Body of pancreas (tissue), 4 donors: ENCODE results near the gene CRYZL1. TPM values are rescaled to one million over a fixed set of nuclear protein-coding genes. Genes with fewer than 3 reads are reported as not detected.

Experiments used
- ATAC-seq: fragments of 150-250 bp; one replicate; pipeline ENCODE4 v1.9.1; 2016
- DNase-seq, 4 donors: peaks; one replicate each; pipeline ENCODE4 v3.0.0-alpha.2; 2019
- H3K27ac ChIP-seq, 4 donors: fragments of 200-600 bp; sonication (generic); 1 replicate in 3 of 4; 2 replicates in 1 of 4; pipeline versions ENCODE4 v1.5.1 to v1.6.1; 2016 to 2019; ENCODE audit warnings: mild to moderate bottlenecking in 1 of 4, mixed read lengths in 1 of 4, moderate library complexity in 1 of 4
- H3K27me3 ChIP-seq, 2 donors: fragments of 200-600 bp; sonication (generic); one replicate each; pipeline ENCODE4 v1.6.0; 2016; ENCODE audit warnings: mild to moderate bottlenecking in 1 of 2
- H3K36me3 ChIP-seq, 2 donors: fragments of 200-600 bp; sonication (generic); replicated peaks in 1 of 2; 2 replicates each; pipeline ENCODE4 v1.5.1; 2016; ENCODE audit warnings: low read depth in 2 of 2; ENCODE audit not compliant: insufficient read depth in 1 of 2
- H3K4me1 ChIP-seq: fragments of 200-600 bp; sonication (generic); one replicate; pipeline ENCODE4 v1.6.0; 2016
- H3K4me3 ChIP-seq, 2 donors: fragments of 200-600 bp; sonication (generic); 1 replicate in 1 of 2; 2 replicates in 1 of 2; pipeline ENCODE4 v1.5.1; 2016 to 2019
- H3K9me3 ChIP-seq, 3 donors: fragments of 200-600 bp; sonication (generic); 1 replicate in 2 of 3; 2 replicates in 1 of 3; pipeline ENCODE4 v1.5.1; 2016
- POLR2A ChIP-seq, 3 donors: fragments of 450-650 bp; IDR thresholded peaks; one replicate each; pipeline ENCODE4 v1.6.1; 2016; ENCODE audit warnings: antibody characterized with exemption in 3 of 3, mild to moderate bottlenecking in 2 of 3
- WGBS, 2 donors: methylation state at CpG; one replicate each; pipeline ENCODE4 v1.1.5; 2017; 5-methylcytosine and 5-hydroxymethylcytosine counted together
- intact Hi-C: fragments of 100-400 bp; cut with DNase I; formaldehyde crosslinking; loops from one replicate; pipeline ENCODE4 v1.15.1; 2023
- total RNA-seq, 2 donors: library from RNA; depleted of rRNA; stranded (reverse); fragments of >200 nt; gene quantifications; one replicate each; pipeline ENCODE4 v1.1.0, GENCODE V29; 2016
- TF ChIP-seq, protein P1 (sequence below), 7 experiments: fragments of 450-650 bp in 4 of 7; fragments of 200-600 bp in 3 of 7; sonication (generic) in 3 of 7; IDR thresholded peaks; one replicate each; pipeline ENCODE4 v1.5.1; 2016 to 2019; ENCODE audit warnings: antibody characterized with exemption in 7 of 7

CRYZL1 gene
- total RNA-seq, 2 donors from 2014 or later: 22.3 to 31.6 TPM

DNA sequence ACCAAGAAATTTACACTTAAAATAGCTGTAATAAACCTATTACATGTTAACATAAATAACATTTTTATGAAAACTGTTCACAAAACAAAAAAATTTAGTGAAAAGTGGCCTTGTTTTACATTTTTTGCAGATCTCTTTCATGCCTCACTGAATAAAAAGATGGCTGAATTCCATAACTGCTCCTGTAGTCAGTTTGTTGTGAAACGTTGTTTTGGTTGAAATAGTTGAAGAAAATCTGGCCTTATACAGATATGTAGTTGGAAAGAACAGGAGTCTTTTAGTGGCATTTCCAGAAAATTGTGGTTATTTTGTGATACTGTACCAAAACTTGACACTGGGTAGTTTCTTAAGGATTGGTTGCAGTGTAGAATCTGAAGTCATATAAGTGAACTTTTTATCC is 18.9 kb upstream of the CRYZL1 start:
- ATAC-seq (no peak), DNase-seq (no peak)
- Histone ChIP-seq H3K27ac (no peak overlapping the region), H3K9me3 (no peaks in the 10 kb centered on the region), H3K27me3 (no peaks in the 10 kb centered on the region), H3K4me1 (no peaks in the 10 kb centered on the region), H3K4me3 (no peak overlapping the region), H3K36me3 (no peaks in the 10 kb centered on the region)
- TF ChIP-seq, protein P1, sequence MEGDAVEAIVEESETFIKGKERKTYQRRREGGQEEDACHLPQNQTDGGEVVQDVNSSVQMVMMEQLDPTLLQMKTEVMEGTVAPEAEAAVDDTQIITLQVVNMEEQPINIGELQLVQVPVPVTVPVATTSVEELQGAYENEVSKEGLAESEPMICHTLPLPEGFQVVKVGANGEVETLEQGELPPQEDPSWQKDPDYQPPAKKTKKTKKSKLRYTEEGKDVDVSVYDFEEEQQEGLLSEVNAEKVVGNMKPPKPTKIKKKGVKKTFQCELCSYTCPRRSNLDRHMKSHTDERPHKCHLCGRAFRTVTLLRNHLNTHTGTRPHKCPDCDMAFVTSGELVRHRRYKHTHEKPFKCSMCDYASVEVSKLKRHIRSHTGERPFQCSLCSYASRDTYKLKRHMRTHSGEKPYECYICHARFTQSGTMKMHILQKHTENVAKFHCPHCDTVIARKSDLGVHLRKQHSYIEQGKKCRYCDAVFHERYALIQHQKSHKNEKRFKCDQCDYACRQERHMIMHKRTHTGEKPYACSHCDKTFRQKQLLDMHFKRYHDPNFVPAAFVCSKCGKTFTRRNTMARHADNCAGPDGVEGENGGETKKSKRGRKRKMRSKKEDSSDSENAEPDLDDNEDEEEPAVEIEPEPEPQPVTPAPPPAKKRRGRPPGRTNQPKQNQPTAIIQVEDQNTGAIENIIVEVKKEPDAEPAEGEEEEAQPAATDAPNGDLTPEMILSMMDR (IDR thresholded peaks at IDR 0.05): no peak
- TF ChIP-seq POLR2A (IDR thresholded peaks at IDR 0.05): no peak
- 72 to 79% methylated on average over 1 of the region's 1 CpG for WGBS, 2 donors
- intact Hi-C loops: no loop called here

DNA sequence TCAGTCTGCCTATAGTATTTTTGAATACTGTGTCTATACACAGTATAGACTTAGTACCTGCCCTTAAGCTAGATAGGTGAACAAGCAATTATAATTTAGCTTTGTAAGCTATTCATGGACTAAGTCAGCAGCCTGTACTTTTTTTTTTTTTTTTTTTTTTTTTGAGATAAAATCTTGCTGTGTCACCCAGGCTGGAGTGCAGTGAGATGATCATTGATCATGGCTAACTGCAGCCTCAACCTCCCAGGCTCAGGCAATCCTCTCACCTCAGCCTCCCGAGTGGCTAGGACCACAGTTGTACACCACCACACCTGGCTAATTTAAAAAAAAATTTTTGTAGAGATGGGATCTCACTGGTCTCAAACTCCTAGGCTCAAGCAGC is 18.0 kb upstream of the CRYZL1 start:
- intact Hi-C loops: no loop called here
- no peak for DNase-seq
- H3K27me3 ChIP-seq: no peaks in the 10 kb centered on the region
- no peaks in the 10 kb centered on the region for H3K4me1 ChIP-seq
- TF ChIP-seq, protein P1 (IDR thresholded peaks at IDR 0.05): no peak
- no peak for TF ChIP-seq POLR2A (IDR thresholded peaks at IDR 0.05)
- no peak for ATAC-seq
- no peaks in the 10 kb centered on the region for H3K36me3 ChIP-seq
- H3K9me3 ChIP-seq: no peaks in the 10 kb centered on the region
- H3K4me3 ChIP-seq: no peak overlapping the region
- H3K27ac ChIP-seq: no peak overlapping the region
- 90 to 100% methylated on average over 1 of the region's 1 CpG for WGBS, 2 donors

DNA sequence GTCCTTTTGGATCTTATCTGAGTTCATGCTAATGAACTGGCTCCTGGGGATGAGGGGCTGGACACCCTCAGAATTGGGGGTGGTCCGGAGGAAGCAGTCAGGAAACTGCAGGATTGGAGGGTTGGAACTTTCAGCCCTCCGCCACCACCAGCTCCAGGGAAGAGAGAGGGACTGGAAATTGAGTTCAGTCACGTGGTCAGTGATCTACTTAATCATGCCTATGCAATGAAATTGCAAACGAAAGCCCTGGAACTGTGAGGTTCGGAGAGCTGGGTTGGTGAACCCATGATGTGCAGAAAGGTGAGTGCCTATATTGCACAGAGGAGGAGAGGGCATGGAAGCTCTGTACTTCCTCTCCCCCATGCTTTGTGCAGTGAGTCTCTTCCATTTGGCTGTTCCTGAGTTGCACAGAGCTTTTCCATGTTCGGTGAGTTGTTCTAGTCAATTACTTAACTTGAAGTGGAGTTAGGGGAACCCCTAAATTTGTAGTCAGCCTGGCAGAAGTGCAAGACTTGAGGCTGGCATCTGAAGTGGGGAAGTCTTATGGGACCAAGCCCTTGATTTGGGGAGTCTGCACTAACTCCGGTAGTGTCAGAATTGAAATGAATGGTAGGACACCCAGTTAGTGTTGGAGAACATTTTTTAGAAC is 17.5 kb upstream of the CRYZL1 start:
- Histone ChIP-seq H3K27ac (no peak overlapping the region), H3K9me3 (no peaks in the 10 kb centered on the region), H3K27me3 (no peaks in the 10 kb centered on the region), H3K4me3 (no peak overlapping the region), H3K4me1 (no peaks in the 10 kb centered on the region), H3K36me3 (no peaks in the 10 kb centered on the region)
- DNase-seq (no peak), ATAC-seq (no peak)
- TF ChIP-seq POLR2A (IDR thresholded peaks at IDR 0.05): no peak
- TF ChIP-seq, protein P1 (IDR thresholded peaks at IDR 0.05): no peak
- intact Hi-C loops: no loop called here
- WGBS, 2 donors: 79 to 84% methylated on average over 7 of the region's 7 CpGs

DNA sequence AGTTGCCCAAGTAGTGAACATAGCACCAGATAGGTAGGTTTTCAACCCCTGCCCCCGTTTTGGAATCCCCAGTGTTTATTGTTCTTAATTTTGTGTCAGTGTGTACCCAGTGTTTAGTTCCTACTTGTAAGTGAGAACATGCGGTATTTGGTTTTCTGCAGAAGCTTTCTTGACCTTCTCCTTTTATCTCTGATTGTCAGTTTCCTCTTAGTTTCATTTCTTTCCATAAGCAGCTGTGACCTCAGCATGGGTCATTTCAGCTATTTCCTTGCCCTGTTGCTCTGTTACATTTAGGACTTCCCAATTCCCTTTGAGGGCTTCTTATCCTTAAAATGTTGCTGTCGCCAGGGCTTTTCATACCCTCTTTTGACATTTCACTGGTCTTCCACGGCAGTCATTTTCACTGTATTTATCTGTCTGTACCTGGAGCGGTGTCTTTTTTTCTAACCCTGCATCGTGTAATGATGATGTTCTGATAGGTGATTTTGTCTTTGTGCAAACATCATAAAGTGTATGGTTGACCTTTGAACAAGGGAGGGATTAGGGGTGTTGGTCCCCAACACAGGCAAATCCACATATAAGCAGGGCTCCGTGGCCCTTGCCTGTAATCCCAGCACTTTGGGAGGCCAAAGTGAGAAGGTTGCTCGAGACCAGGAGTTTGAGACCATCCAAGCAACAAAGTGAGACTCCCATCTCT is 15.7 kb upstream of the CRYZL1 start:
- Histone ChIP-seq H3K36me3 (no peaks in the 10 kb centered on the region), H3K4me3 (no peak overlapping the region), H3K4me1 (no peaks in the 10 kb centered on the region), H3K9me3 (no peaks in the 10 kb centered on the region), H3K27me3 (no peaks in the 10 kb centered on the region), H3K27ac (peak overlapping the region in 1 of 4 donors; percentile 16)
- peak in 1 of 4 donors; percentile 22 for DNase-seq
- ATAC-seq: no peak
- TF ChIP-seq, protein P1 (IDR thresholded peaks at IDR 0.05): no peak
- no peak for TF ChIP-seq POLR2A (IDR thresholded peaks at IDR 0.05)
- intact Hi-C loops: no loop called here
- 62 to 66% methylated on average over 8 of the region's 8 CpGs for whole genome bisulfite sequencing, 2 donors
